Measurements from ENCODE around the gene GFOD1. TPM values are rescaled to one million over a fixed set of nuclear protein-coding genes. Genes with fewer than 3 reads are reported as not detected.
A peak's percentile ranks its signal among the peaks of the same experiment; 100 is the strongest.
"Not testable (repeated sequence)": the region's sequence is repeated elsewhere in the genome, so short reads cannot be mapped to it uniquely, and the experiment has no call there.

Gene GFOD1
- total and polyA plus RNA-seq, 8 donors = 5.7 to 19.6 (median 8.2) TPM

DNA sequence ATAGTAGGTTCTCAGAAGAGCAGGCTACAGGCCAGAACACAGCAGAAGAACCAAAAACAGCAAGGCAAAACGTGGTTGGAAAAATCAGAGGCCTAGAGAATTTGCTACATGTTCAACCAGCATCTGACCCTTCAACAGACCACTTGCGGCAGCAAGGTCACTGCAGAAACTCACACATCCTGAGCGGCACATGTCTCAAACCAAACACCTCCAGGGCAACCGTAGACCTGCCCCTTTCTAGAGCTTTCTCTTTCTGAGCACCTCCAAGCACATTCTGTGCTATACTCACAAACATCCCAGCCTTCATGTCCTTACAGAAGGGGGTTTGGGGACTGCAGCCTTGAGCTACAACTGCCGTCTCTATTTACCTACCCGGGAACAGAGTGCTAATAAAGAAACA lies 52.6 kb downstream of the GFOD1 start:
- H3K4me1 ChIP-seq = peaks cover 0 to 62% of the 10 kb centered on the region in 2 donors
- no peak for ATAC-seq
- intact Hi-C loops (cut with DNase I) = no loop called here
- no peak for TF ChIP-seq CTCF (IDR thresholded peaks at IDR 0.05)
- no peaks in the 10 kb centered on the region for H3K9me3 ChIP-seq
- peak overlapping the region in 1 of 2 donors; percentile 68 for H3K27ac ChIP-seq
- no peaks in the 10 kb centered on the region for H3K27me3 ChIP-seq
- H3K36me3 ChIP-seq = no peaks in the 10 kb centered on the region
- no peak overlapping the region for H3K4me3 ChIP-seq
- DNase-seq = no peak

GRCh38 chr6:13434135-13434775 lies 53.1 kb downstream of the GFOD1 start:
- H3K4me1 ChIP-seq = peaks cover 0 to 62% of the 10 kb centered on the region in 2 donors
- H3K36me3 ChIP-seq; ATAC-seq; H3K27me3 ChIP-seq; intact Hi-C loops (cut with DNase I); DNase-seq; H3K4me3 ChIP-seq; H3K9me3 ChIP-seq: not testable (repeated sequence)
- H3K27ac ChIP-seq = peak overlapping the region in 1 of 2 donors; percentile 68

DNA sequence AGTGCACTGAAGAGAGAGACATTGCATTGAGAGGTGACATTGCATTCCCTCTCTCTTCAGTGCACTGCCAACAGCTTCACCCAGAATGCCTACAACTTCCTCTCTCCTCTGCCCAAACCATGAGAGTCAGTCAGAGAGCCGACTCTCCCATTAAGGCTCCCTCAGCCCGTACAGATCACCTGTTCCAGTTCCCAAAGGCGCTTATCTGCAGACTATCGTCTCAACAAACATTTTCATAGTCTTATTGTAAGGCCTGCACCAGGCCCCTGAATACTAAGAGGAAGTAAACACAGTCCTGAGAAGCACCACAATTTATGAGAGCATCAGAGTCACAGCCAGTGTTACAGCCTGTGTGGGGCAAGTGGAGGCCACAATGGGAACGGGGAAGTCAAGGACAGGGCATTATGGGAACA lies 53.7 kb downstream of the GFOD1 start:
- Histone ChIP-seq H3K36me3 (no peaks in the 10 kb centered on the region), H3K27ac (peak overlapping the region in 1 of 2 donors; percentile 68), H3K9me3 (no peaks in the 10 kb centered on the region), H3K4me3 (no peak overlapping the region), H3K4me1 (peaks cover 4 to 67% of the 10 kb centered on the region in 2 donors), H3K27me3 (no peaks in the 10 kb centered on the region)
- DNase-seq = no peak
- intact Hi-C loops (cut with DNase I) = no loop called here
- no peak for TF ChIP-seq CTCF (IDR thresholded peaks at IDR 0.05)
- peak; percentile 40 for ATAC-seq

DNA sequence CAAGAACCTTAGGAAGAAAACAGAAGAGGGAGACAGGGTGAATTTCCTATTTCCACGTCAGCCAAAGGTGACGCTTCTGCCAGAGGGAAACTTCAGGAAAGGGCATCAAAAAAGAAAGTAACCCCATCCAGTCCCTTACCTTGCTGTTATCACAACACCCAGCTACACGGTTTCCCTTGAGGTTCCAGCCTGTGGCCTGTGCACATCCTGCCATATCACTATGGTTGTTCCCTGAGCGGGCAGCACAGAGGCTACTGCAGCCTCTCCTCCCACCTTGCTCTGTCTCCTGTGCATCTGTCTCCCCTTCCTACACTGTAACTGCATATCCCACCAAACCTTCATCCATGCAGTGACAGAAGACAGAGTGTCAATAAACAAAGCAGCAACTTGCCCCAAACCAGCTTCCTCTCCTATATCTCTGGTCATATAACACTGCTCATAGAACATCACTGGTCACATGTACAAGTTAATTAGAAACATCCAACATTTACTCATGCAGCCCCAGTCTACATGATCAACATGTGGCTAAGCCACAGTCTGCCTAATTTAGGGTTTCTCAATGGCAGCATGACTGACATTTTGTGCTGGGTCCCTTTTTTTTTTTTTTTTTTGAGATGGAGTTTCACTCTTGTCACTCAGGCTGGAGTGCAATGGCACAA lies 54.7 kb downstream of the GFOD1 start:
- H3K4me1 ChIP-seq = peaks cover 12 to 67% of the 10 kb centered on the region in 2 donors
- intact Hi-C loops (cut with DNase I) = no loop called here
- H3K4me3 ChIP-seq = no peak overlapping the region
- peak overlapping the region in 1 of 2 donors; percentile 68 for H3K27ac ChIP-seq
- no peaks in the 10 kb centered on the region for H3K27me3 ChIP-seq
- no peaks in the 10 kb centered on the region for H3K36me3 ChIP-seq
- no peaks in the 10 kb centered on the region for H3K9me3 ChIP-seq
- ATAC-seq (no peak), DNase-seq (no peak)
- TF ChIP-seq CTCF (IDR thresholded peaks at IDR 0.05) = no peak

DNA sequence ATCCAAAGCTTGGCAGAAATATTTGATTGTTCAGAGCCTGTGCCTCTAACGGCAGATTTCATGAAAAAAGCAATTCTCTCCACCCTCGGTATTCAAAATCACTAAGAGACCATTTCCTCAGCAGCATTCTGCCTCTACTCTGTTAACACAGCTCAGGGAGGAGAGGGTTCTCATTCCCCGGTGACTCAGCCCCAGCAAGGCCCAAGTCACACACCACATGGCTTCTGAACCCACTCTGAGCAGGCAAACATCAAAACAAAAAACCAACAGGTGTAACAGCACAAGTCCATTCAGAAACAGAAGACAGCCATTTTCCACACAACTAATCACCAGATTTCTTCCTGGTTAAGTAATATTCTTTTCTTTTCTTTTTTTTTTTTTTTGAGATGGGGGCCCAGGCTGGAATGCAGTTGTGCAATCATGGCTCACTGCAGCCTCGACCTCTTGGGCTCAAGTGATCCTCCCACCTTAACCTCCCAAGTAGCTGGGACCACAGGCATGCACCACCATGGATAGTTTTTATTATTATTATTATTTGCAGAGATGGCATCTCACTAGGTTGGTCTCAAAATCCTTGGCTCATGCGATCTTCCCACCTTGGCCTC lies 55.4 kb downstream of the GFOD1 start:
- H3K36me3 ChIP-seq = no peaks in the 10 kb centered on the region
- H3K4me1 ChIP-seq = peaks cover 13 to 72% of the 10 kb centered on the region in 2 donors
- peak; percentile 50 for ATAC-seq
- no peak for TF ChIP-seq CTCF (IDR thresholded peaks at IDR 0.05)
- no peaks in the 10 kb centered on the region for H3K27me3 ChIP-seq
- no peak overlapping the region for H3K4me3 ChIP-seq
- intact Hi-C loops (cut with DNase I) = no loop called here
- no peaks in the 10 kb centered on the region for H3K9me3 ChIP-seq
- peak overlapping the region in 1 of 2 donors; percentile 5 for H3K27ac ChIP-seq
- DNase-seq = no peak
